AG08396 (cell line): ENCODE measurements around the gene CDK6.
"Not testable (repeated sequence)": the region's sequence is repeated elsewhere in the genome, so short reads cannot be mapped to it uniquely, and the experiment has no call there.

Source experiments
- DNase-seq: peaks from one replicate; pipeline ENCODE4 v3.0.0; 2012; ENCODE audit warnings: low spot score, mixed read lengths

CDK6 gene

DNA sequence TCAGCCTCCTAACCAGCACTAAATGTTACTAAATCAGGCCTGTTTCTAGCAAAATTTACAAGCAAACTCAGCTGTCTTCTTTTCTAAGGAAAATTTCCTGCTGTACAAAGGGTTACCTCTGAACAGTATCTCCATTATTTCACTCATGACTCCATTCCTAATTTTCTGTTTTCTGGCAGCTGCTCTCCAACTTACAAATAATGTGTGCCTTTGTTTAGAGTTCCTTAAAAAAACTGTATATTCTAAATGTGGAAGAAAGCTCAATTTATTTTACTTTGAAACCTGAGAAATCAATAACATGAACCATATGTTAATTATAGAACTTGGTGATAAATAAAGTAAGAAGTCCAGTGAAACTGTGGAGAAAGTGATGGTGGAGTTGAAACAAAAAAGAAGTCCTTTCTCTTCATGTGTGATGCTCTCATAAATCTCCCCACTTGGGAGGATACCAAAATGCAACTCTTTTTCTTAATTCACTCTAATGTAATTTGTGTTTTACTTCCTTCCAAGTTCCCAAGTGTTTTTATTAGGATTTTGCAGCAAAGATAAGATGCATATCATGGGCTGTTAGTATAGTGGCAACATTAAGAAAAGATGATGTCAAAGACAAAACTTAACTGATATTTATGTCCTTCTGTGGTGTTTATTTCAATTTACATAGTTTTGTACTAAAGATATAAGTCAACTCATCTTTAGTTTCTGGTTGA is 74.8 kb downstream of the CDK6 start:
- DNase-seq, result no peak

DNA sequence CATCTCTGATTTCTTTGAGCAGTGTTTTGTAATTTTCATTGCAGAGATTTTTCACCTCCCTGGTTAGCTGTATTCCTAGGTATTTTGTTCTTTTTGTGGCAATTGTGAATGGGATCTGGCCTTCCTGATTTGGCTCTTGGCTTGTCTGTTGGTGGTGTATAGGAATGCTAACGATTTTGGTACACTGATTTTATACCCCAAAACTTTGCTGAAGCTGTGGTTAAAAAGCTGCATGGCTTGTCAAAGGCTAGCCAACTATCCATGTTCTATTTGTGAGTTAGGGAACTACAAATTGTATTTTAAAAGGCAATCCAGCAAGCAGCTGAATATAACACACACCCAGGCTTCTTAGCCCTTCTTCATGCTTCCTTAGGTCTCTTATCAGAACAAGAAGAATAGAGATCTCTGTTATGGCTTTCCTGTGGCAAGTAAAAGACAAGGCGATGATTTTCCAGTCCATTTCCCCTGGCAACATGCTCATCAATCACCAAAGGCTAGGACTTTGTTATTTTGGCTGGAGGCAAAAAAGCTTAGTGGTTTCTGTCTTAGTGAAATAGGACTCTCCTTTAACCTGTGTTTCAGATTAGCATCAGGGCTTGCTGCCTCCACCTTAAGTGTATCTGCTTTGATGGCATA is 77.5 kb downstream of the CDK6 start:
- DNase-seq, result no peak

DNA sequence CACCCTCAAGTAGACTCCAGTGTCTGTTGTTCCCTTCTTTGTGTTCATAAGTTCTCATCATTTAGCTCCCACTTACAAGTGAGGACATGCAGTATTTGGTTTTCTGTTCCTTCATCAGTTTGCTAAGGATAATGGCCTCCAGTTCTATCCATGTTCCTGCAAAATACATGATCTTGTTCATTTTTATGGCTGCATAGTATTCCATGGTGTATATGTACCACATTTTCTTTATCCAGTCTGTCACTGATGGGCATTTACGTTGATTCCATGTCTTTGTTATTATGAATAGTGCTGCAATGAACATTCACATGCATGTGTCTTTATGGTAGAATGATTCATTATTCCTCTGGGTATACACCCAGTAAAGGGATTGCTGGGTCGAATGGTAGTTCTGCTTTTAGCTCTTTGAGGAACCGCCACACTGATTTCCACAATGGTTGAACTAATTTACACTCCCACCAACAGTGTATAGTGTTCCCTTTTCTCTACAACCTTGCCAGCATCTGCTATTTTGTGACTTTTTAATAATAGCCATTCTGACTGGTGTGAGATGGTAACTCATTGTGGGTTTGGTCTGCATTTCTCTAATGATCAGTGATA is 79.0 kb downstream of the CDK6 start:
- DNase-seq, result not testable (repeated sequence)

- no peak for DNase-seq
Observed at GRCh38 chr7:92755680-92756079, 80.7 kb downstream of the CDK6 start.

- DNase-seq, result no peak
Observed at GRCh38 chr7:92754919-92755581, 81.3 kb downstream of the CDK6 start.

GRCh38 chr7:92753614-92754013 is 82.8 kb downstream of the CDK6 start:
- DNase-seq, result no peak

DNA sequence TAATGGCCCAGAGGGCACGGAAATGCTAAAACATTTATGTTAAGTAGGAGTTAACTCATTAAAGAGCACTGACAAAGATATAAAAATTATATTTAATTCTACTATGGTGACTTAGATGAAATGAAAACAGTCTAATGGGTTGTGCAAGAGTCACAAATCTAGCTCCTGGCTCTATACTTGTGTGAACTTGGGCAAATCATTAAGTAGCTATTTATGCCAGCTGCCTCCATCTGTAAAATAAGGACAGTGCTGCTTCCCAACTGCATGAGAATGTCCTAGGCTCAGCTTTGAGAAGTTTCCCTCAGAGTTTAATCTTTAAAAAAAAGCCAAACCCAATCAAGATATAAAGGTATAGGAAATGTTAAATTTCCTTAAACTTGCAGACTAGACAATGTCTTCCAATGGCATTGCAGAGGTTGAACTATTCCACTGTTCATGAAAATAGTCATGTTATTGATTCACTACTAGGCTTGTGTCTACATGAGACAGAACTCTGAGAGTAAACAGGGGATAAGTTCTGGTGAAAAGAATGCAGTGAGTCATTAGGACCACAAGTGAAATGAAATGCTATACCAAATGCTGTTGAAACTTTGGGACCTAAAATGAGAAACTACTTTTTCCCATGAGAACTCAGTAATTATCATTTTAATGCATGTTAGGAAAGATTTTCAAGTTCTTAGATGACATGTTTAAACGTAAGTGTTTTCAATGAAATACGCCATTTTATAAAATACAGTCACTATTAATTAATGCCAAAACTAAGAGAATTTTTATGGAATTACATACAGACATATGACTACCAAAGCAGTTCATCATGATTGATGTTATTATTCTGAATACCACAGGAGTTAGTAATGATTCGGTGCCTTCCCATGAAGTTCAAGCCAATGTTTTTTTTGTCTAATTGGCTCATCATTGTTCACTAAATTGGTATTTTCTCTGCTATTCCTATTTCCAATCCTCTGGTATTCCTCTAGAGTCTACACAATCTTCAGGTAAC is 84.2 kb downstream of the CDK6 start:
- DNase-seq, result peak; percentile 41

DNA sequence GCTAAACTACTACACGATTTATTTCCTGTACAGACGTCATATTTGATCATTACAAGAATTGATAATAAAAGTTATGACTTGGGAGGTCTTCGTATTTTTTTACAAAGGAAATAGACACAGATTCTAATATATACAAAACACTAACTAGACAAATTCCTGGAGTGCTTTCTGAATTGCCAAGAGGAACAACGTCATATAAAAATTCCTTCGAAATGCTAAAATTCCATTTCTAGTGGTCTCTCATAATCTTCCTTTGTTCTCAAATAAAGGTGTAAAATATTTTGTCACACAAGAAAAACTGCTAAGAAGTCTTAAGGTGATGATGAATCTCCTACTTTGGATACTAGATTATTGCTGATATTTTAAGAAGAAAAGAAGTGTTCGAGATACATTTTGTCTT is 85.4 kb downstream of the CDK6 start:
- DNase-seq, result no peak

- DNase-seq, result no peak
Observed at GRCh38 chr7:92750447-92750839, 85.9 kb downstream of the CDK6 start.

GRCh38 chr7:92749832-92750446 is 86.4 kb downstream of the CDK6 start:
- DNase-seq, result no peak

- no peak for DNase-seq
Observed at GRCh38 chr7:92749327-92749755, 87.0 kb downstream of the CDK6 start.

DNA sequence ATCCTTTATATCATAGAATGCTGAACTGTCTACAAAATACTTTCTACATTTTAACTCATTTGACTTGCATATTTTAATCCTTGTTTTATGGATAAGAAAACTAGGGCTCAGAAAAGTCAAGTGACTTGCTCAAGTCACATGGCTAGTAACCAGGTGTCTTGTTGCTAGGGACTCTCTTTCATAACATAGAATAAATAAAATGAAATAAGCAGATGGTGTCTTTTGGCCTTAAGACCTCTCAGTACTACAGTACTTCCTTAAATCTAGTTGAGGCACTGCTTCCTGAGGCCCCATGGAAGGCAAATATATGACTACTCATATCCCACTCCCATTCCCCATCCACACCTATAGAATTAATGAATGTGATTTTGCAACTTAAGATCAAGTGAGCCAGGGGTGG is 87.9 kb downstream of the CDK6 start:
- DNase-seq, result no peak

GRCh38 chr7:92747041-92747835 is 89.1 kb downstream of the CDK6 start:
- DNase-seq, result no peak

GRCh38 chr7:92745241-92745640 is 91.1 kb downstream of the CDK6 start:
- DNase-seq, result no peak

DNA sequence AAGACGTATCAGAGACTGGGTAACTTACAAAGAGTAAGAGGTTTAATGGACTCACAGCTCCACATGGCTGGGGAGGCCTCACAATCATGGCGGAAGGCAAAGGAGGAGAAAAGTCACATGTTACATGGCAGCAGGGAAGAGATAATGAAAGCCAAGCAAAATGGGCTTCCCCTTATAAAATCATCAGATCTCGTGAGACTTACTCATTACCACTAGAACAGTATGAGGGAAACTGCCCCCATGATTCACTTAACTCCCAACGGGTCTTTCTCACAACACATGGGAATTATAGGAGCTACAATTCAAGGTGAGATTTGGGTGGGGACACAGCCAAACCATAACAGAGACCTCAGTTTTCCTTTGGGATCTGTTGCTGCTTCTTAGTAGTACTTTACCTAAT is 92.2 kb downstream of the CDK6 start:
- DNase-seq, result not testable (repeated sequence)

DNA sequence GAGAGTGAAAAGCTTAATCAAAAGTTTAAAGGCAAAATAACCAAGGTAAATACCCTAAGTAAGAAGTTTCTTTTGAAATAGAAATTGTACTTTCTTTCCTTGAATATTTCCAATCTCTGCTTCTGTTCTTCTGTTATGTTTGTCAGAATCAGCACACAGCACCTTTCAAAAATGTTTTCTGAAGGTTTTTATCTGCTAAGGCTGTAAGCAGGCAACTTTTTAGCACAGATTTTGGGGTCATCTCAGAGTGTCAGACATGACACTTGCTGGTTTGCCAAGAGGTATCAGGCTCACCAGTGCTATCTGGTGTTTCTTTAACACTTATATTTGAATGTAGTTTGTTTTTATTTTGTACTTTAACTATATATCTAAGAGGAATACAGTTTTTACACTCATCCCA is 94.2 kb downstream of the CDK6 start:
- DNase-seq, result no peak

- peak; percentile 44 for DNase-seq
Observed at GRCh38 chr7:92740700-92741126, 95.7 kb downstream of the CDK6 start.

GRCh38 chr7:92740134-92740533 is 96.2 kb downstream of the CDK6 start:
- no peak for DNase-seq

GRCh38 chr7:92739091-92739490 is 97.3 kb downstream of the CDK6 start:
- no peak for DNase-seq

- no peak for DNase-seq
Observed at GRCh38 chr7:92737706-92738105, 98.7 kb downstream of the CDK6 start.
